OCI-LY7 (cell line): Measurements from ENCODE around the gene NDUFB3.

Experiments
- EZH2phosphoT487 ChIP-seq: fragments of 200-600 bp; sonication (generic); IDR thresholded peaks from 2 replicates; pipeline ENCODE4 v1.6.1; 2018; ENCODE audit warnings: low read depth, borderline replicate concordance, mild to moderate bottlenecking, mixed run types, antibody characterized with exemption, low read length, moderate library complexity, mixed read lengths
- TF ChIP-seq, protein P1 (sequence below): fragments of 200-600 bp; sonication (generic); conservative IDR thresholded peaks from 2 replicates; pipeline ENCODE4 v1.5.1; 2014; ENCODE audit warnings: mild to moderate bottlenecking, antibody characterized with exemption, low read length, moderate library complexity, mixed read lengths

DNA sequence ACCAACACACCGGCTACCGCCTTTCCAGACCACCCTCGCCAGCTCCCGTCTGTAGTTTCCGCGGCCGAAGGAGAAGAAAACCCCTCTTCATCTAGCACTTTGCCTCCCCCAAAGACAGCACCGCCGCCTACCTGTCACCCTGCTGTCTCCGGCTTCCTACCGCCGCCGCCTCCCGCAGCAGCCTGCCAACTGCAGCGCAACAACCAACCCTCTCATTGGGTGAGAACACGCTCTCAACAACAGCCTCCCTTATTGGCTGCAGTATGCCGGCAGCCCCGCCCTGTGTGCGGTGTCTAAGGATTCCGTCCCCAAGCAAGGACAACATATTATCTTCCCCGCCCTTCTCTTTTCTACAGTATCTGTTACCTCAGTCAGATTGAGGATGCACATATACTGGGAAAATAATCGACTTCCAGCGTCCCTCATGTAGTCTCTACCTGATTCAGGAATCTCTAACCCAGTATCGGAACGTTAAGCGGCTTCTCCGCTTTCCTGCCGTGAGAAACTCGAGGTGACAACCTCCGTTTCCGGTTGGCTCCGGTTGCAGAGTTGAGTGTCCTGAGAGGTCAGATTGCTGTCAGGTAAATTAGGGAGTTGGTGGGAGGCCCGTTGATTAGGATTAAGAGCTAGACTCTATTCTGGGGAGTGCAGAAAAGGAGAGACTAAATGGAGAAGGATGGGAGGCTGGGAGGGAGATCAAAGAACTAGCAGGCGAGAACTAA is at the start of gene NDUFB3, which contains the start of gene HYCC2:
- TF ChIP-seq EZH2phosphoT487: no peak
- TF ChIP-seq, protein P1, sequence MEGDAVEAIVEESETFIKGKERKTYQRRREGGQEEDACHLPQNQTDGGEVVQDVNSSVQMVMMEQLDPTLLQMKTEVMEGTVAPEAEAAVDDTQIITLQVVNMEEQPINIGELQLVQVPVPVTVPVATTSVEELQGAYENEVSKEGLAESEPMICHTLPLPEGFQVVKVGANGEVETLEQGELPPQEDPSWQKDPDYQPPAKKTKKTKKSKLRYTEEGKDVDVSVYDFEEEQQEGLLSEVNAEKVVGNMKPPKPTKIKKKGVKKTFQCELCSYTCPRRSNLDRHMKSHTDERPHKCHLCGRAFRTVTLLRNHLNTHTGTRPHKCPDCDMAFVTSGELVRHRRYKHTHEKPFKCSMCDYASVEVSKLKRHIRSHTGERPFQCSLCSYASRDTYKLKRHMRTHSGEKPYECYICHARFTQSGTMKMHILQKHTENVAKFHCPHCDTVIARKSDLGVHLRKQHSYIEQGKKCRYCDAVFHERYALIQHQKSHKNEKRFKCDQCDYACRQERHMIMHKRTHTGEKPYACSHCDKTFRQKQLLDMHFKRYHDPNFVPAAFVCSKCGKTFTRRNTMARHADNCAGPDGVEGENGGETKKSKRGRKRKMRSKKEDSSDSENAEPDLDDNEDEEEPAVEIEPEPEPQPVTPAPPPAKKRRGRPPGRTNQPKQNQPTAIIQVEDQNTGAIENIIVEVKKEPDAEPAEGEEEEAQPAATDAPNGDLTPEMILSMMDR: peak; percentile 53; the same call in 1 of the 2 replicates
